Peyer's patch (tissue), 4 donors: ENCODE results near the gene DNASE2B.

ENCODE experiments used
- CTCF ChIP-seq, 6 experiments: fragments of 450-650 bp in 4 of 6; fragments of 200-600 bp in 2 of 6; sonication (generic) in 1 of 6; IDR thresholded peaks; one replicate each; pipeline ENCODE4 v1.5.1; 2017 to 2019; ENCODE audit warnings: antibody characterized with exemption in 6 of 6, mild to moderate bottlenecking in 3 of 6, moderate library complexity in 1 of 6
- POLR2A ChIP-seq, 2 donors: fragments of 450-650 bp; IDR thresholded peaks; one replicate each; pipeline ENCODE4 v1.5.1; 2017; ENCODE audit warnings: antibody characterized with exemption in 2 of 2, mild to moderate bottlenecking in 2 of 2, moderate library complexity in 2 of 2

GRCh38 chr1:84350550-84350949, 47.7 kb upstream of the DNASE2B start:
- TF ChIP-seq CTCF (IDR thresholded peaks at IDR 0.05) (no peak), POLR2A (IDR thresholded peaks at IDR 0.05) (no peak)
